ENCODE data around the gene MBD3L4.
"Not testable (repeated sequence)": the region's sequence is repeated elsewhere in the genome, so short reads cannot be mapped to it uniquely, and the experiment has no call there.

Gene MBD3L4

DNA sequence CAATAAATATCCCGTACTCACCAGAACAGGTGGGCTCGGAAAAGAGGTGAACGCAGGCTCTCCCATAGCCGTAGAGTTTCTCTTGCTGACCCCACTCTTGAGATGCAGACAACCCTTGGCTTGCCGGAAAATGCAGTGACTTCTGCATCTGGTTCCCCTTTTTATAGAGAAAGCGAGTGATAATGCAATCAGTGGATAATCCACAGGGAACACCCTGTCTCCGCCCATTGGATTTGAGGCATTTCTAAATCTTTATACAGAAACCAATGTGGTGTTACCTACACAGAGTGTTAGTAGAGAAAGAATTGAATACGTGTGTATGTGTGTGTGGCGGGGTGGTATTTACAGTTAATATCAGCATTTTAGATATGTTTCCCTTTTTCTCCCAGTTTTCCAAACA, at the start of gene MBD3L4:
Gene MBD3L4, minus strand, starts transcription at position 101 of the 400 bp plus-strand sequence. Its CDS starts 35 bp downstream, at position 66.
- not testable (repeated sequence) for H3K9me2 ChIP-seq (ENCODE audit: low read depth, low read length); H3K4me3 ChIP-seq (ENCODE audit: low read depth, low read length, poor library complexity, severe bottlenecking); H3K27ac ChIP-seq (ENCODE audit: low read depth, low read length, poor library complexity, severe bottlenecking); H3F3A ChIP-seq (ENCODE audit: insufficient read depth, low read length); H3K27me3 ChIP-seq (ENCODE audit: insufficient read depth, low read length); H3K79me2 ChIP-seq (ENCODE audit: insufficient read depth, low read length); H3K4me2 ChIP-seq (ENCODE audit: low read length); H3K9me3 ChIP-seq (ENCODE audit: low read length); H2AFZ ChIP-seq (ENCODE audit: low read length); H3K36me3 ChIP-seq (ENCODE audit: insufficient read depth, low read length); H3K4me1 ChIP-seq (ENCODE audit: insufficient read depth, low read length, severe bottlenecking); H4K20me1 ChIP-seq (ENCODE audit: insufficient read depth, low read length); H3K9ac ChIP-seq (ENCODE audit: low read length)

DNA sequence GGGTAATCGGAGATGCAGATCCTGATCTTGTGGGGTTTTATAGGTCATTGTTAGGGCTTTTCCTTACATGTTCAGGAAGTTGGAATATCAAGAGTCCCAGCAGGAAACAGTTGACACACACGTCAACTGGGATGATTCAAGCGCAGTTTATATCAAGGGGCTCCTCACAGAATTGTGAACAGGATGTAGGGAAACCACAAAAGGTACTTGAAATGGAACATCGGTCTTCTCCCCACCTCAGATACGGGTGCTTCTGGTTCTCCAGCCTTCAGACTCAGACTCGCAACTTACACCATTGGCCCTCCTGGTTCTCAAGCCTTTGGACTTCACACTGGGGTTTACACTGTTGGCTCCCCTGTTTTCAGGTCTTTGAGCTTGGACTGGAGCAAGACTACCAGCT, 49.0 kb upstream of the MBD3L4 start:
- H3K4me3 ChIP-seq (ENCODE audit: low read depth, low read length, poor library complexity, severe bottlenecking), result no peak overlapping the region
- no peaks in the 10 kb centered on the region for H3K9me2 ChIP-seq (ENCODE audit: low read depth, low read length)
- no peaks in the 10 kb centered on the region for H3K27me3 ChIP-seq (ENCODE audit: insufficient read depth, low read length)
- no peaks in the 10 kb centered on the region for H3F3A ChIP-seq (ENCODE audit: insufficient read depth, low read length)
- no peak for TF ChIP-seq EZH2 (IDR thresholded peaks at IDR 0.05; ENCODE audit: borderline replicate concordance, low read length)
- TF ChIP-seq, protein P1, sequence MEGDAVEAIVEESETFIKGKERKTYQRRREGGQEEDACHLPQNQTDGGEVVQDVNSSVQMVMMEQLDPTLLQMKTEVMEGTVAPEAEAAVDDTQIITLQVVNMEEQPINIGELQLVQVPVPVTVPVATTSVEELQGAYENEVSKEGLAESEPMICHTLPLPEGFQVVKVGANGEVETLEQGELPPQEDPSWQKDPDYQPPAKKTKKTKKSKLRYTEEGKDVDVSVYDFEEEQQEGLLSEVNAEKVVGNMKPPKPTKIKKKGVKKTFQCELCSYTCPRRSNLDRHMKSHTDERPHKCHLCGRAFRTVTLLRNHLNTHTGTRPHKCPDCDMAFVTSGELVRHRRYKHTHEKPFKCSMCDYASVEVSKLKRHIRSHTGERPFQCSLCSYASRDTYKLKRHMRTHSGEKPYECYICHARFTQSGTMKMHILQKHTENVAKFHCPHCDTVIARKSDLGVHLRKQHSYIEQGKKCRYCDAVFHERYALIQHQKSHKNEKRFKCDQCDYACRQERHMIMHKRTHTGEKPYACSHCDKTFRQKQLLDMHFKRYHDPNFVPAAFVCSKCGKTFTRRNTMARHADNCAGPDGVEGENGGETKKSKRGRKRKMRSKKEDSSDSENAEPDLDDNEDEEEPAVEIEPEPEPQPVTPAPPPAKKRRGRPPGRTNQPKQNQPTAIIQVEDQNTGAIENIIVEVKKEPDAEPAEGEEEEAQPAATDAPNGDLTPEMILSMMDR (IDR thresholded peaks at IDR 0.05; ENCODE audit: low read length), result no peak
- H3K9ac ChIP-seq (ENCODE audit: low read length), result no peak overlapping the region
- H3K4me1 ChIP-seq (ENCODE audit: insufficient read depth, low read length, severe bottlenecking), result no peaks in the 10 kb centered on the region
- peaks cover 21% of the 10 kb centered on the region for H3K9me3 ChIP-seq (ENCODE audit: low read length)
- H3K36me3 ChIP-seq (ENCODE audit: insufficient read depth, low read length), result peaks cover 29% of the 10 kb centered on the region
- no peak overlapping the region for H2AFZ ChIP-seq (ENCODE audit: low read length)
- H4K20me1 ChIP-seq (ENCODE audit: insufficient read depth, low read length), result no peaks in the 10 kb centered on the region
- H3K79me2 ChIP-seq (ENCODE audit: insufficient read depth, low read length), result no peaks in the 10 kb centered on the region
- no peak overlapping the region for H3K4me2 ChIP-seq (ENCODE audit: low read length)
- no peak overlapping the region for H3K27ac ChIP-seq (ENCODE audit: low read depth, low read length, poor library complexity, severe bottlenecking)

- no peak overlapping the region for H3K27ac ChIP-seq (ENCODE audit: low read depth, low read length, poor library complexity, severe bottlenecking)
- no peaks in the 10 kb centered on the region for H4K20me1 ChIP-seq (ENCODE audit: insufficient read depth, low read length)
- H3F3A ChIP-seq (ENCODE audit: insufficient read depth, low read length), result peaks cover 13% of the 10 kb centered on the region
- TF ChIP-seq, protein P1 (IDR thresholded peaks at IDR 0.05; ENCODE audit: low read length), result no peak
- TF ChIP-seq EZH2 (IDR thresholded peaks at IDR 0.05; ENCODE audit: borderline replicate concordance, low read length), result no peak
- no peak overlapping the region for H3K9ac ChIP-seq (ENCODE audit: low read length)
- H3K4me3 ChIP-seq (ENCODE audit: low read depth, low read length, poor library complexity, severe bottlenecking), result no peak overlapping the region
- no peaks in the 10 kb centered on the region for H3K79me2 ChIP-seq (ENCODE audit: insufficient read depth, low read length)
- no peak overlapping the region for H3K4me2 ChIP-seq (ENCODE audit: low read length)
- no peak overlapping the region for H2AFZ ChIP-seq (ENCODE audit: low read length)
- no peaks in the 10 kb centered on the region for H3K27me3 ChIP-seq (ENCODE audit: insufficient read depth, low read length)
- peaks cover 77% of the 10 kb centered on the region for H3K36me3 ChIP-seq (ENCODE audit: insufficient read depth, low read length)
- no peaks in the 10 kb centered on the region for H3K4me1 ChIP-seq (ENCODE audit: insufficient read depth, low read length, severe bottlenecking)
- H3K9me2 ChIP-seq (ENCODE audit: low read depth, low read length), result no peaks in the 10 kb centered on the region
- peaks cover 55% of the 10 kb centered on the region for H3K9me3 ChIP-seq (ENCODE audit: low read length)
Measured at GRCh38 chr19:7083076-7083956, 43.3 kb upstream of the MBD3L4 start.

DNA sequence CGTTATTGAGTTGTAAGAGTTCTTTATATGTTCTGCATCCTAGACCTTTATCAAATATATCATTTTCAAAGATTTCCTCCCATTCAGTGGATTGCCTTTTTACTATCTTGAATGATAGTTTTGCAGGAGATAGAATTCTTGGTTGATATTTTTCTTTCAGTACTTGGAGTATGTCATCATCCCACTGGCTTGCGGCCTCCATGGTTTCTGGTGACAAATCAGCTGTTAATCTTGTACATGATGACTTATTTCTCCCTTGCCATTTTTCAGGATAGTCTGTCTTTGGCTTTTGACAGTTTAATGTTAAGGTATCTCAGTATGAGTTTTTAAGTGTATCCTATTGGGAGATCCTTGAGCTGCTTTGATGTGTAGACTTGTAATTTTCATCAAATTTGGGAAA, 38.0 kb upstream of the MBD3L4 start:
- Histone ChIP-seq H3F3A (ENCODE audit: insufficient read depth, low read length) (peaks cover 9% of the 10 kb centered on the region), H3K27ac (ENCODE audit: low read depth, low read length, poor library complexity, severe bottlenecking) (no peak overlapping the region), H3K36me3 (ENCODE audit: insufficient read depth, low read length) (peaks cover 100% of the 10 kb centered on the region), H3K9me3 (ENCODE audit: low read length) (peaks cover 48% of the 10 kb centered on the region), H3K4me1 (ENCODE audit: insufficient read depth, low read length, severe bottlenecking) (no peaks in the 10 kb centered on the region), H3K27me3 (ENCODE audit: insufficient read depth, low read length) (no peaks in the 10 kb centered on the region), H3K9ac (ENCODE audit: low read length) (no peak overlapping the region), H4K20me1 (ENCODE audit: insufficient read depth, low read length) (no peaks in the 10 kb centered on the region), H3K79me2 (ENCODE audit: insufficient read depth, low read length) (no peaks in the 10 kb centered on the region), H3K9me2 (ENCODE audit: low read depth, low read length) (no peaks in the 10 kb centered on the region), H3K4me2 (ENCODE audit: low read length) (no peak overlapping the region), H2AFZ (ENCODE audit: low read length) (no peak overlapping the region), H3K4me3 (ENCODE audit: low read depth, low read length, poor library complexity, severe bottlenecking) (no peak overlapping the region)
- TF ChIP-seq, protein P1 (IDR thresholded peaks at IDR 0.05; ENCODE audit: low read length), result no peak
- TF ChIP-seq EZH2 (IDR thresholded peaks at IDR 0.05; ENCODE audit: borderline replicate concordance, low read length), result no peak

Measured in OCI-LY1 (cell line).